ENCODE measurements around the gene LGALS7. TPM values are rescaled to one million over a fixed set of nuclear protein-coding genes. Genes with fewer than 3 reads are reported as not detected.

LGALS7 gene
- total and polyA plus RNA-seq, 2 of the 8 experiments (the other 6 are each of a cell fraction or from before 2014, with no cell fraction given): 0.32 TPM; not detected in 1

DNA sequence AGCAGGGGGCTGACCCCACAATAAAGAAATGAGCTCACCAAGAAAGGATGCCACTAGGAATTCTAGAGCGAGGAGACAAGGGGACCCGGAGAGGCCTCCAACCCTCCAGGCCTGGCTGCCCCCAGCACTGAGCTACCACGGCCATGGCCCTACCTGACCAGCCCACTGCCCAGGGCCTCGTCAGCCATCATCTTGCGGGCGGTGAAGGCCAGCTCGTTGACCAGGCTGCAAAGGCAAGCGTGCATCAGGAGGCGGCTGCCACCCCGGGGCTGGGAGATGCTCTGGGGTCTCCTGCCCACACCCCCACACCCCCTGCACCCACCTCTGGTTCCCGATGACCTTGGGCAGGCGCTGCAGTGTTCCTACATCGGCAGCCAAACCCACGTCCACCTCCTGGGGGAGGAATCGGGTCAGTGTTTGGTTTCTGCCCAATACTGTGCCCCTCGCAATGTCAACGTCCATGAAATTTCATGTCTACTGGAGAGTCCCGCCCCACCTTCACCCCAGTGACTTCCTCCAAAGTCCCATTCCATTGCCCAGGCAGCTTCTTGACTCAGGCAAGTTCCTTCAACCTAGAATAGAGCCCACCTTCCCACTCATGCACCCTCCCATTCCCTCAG is 42.9 kb upstream of the LGALS7 start (continued):
- TF ChIP-seq, protein P1, sequence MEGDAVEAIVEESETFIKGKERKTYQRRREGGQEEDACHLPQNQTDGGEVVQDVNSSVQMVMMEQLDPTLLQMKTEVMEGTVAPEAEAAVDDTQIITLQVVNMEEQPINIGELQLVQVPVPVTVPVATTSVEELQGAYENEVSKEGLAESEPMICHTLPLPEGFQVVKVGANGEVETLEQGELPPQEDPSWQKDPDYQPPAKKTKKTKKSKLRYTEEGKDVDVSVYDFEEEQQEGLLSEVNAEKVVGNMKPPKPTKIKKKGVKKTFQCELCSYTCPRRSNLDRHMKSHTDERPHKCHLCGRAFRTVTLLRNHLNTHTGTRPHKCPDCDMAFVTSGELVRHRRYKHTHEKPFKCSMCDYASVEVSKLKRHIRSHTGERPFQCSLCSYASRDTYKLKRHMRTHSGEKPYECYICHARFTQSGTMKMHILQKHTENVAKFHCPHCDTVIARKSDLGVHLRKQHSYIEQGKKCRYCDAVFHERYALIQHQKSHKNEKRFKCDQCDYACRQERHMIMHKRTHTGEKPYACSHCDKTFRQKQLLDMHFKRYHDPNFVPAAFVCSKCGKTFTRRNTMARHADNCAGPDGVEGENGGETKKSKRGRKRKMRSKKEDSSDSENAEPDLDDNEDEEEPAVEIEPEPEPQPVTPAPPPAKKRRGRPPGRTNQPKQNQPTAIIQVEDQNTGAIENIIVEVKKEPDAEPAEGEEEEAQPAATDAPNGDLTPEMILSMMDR (IDR thresholded peaks at IDR 0.05; ENCODE audit: control extremely low read depth in 1 of 3, insufficient read depth in 1 of 3, low read depth in 1 of 3, low read length in 3 of 3): no peak
- TF ChIP-seq CTBP2 (IDR thresholded peaks at IDR 0.05; ENCODE audit: borderline replicate concordance, insufficient read depth, insufficient read length, low read length) (no peak), SIX5 (IDR thresholded peaks at IDR 0.05; ENCODE audit: low read depth, low read length) (no peak), JUND (IDR thresholded peaks at IDR 0.05; ENCODE audit: low read length) (no peak)

All from H1 (cell line).